H9 (cell line): ENCODE results near the gene COMMD10. TPM values are rescaled to one million over a fixed set of nuclear protein-coding genes. Genes with fewer than 3 reads are reported as not detected.

Source experiments
- DNase-seq: peaks from one replicate; pipeline ENCODE4 v3.0.0-alpha.2; 2017
- H2AFZ ChIP-seq: one replicate; pipeline ENCODE4 v1.6.1; 2013; ENCODE audit warnings: mild to moderate bottlenecking, low read length, control low read depth, moderate library complexity
- H2AK5ac ChIP-seq: 2 replicates; pipeline ENCODE4 v1.6.1; 2013; ENCODE audit warnings: low read length, control low read depth, mixed read lengths; ENCODE audit not compliant: insufficient read length
- H2BK120ac ChIP-seq: one replicate; pipeline ENCODE4 v1.6.1; 2013; ENCODE audit warnings: low read depth, mild to moderate bottlenecking, low read length, control low read depth, inconsistent platforms; ENCODE audit not compliant: poor library complexity, severe bottlenecking
- H2BK12ac ChIP-seq: 2 replicates; pipeline ENCODE4 v1.6.1; 2013; ENCODE audit warnings: low read length, control low read depth, mixed read lengths, low read depth; ENCODE audit not compliant: insufficient read length
- H2BK15ac ChIP-seq: 2 replicates; pipeline ENCODE4 v1.6.1; 2013; ENCODE audit warnings: low read depth, low read length, control low read depth
- H2BK20ac ChIP-seq: one replicate; pipeline ENCODE4 v1.6.1; 2013; ENCODE audit warnings: low read depth, mild to moderate bottlenecking, low read length, control low read depth, inconsistent platforms; ENCODE audit not compliant: poor library complexity, severe bottlenecking
- H2BK5ac ChIP-seq: 2 replicates; pipeline ENCODE4 v1.6.1; 2013; ENCODE audit warnings: low read length, control low read depth, mixed read lengths; ENCODE audit not compliant: insufficient read length
- H3K14ac ChIP-seq: 2 replicates; pipeline ENCODE4 v1.6.1; 2013; ENCODE audit warnings: low read length, control low read depth; ENCODE audit not compliant: insufficient read depth
- H3K18ac ChIP-seq: 2 replicates; pipeline ENCODE4 v1.6.1; 2013; ENCODE audit warnings: low read depth, mild to moderate bottlenecking, mixed read lengths, low read length, control low read depth; ENCODE audit not compliant: insufficient read length
- H3K23ac ChIP-seq: 2 replicates; pipeline ENCODE4 v1.6.1; 2013; ENCODE audit warnings: low read length, control low read depth, mixed read lengths, low read depth; ENCODE audit not compliant: insufficient read length
- H3K23me2 ChIP-seq: 2 replicates; pipeline ENCODE4 v1.6.1; 2013; ENCODE audit warnings: low read depth, mild to moderate bottlenecking, mixed read lengths, low read length, control low read depth; ENCODE audit not compliant: insufficient read length, poor library complexity, severe bottlenecking
- H3K27ac ChIP-seq: 2 replicates; pipeline ENCODE4 v1.5.1; 2013; ENCODE audit warnings: low read length, control low read depth, mixed read lengths, low read depth; ENCODE audit not compliant: insufficient read length
- H3K27me3 ChIP-seq: 2 replicates; pipeline ENCODE4 v1.6.1; 2013; ENCODE audit warnings: low read length, control low read depth, inconsistent platforms; ENCODE audit not compliant: insufficient read depth
- H3K4ac ChIP-seq: 2 replicates; pipeline ENCODE4 v1.6.1; 2013; ENCODE audit warnings: low read depth, mild to moderate bottlenecking, control low read depth, inconsistent platforms, low read length, moderate library complexity
- H3K4me1 ChIP-seq: 2 replicates; pipeline ENCODE4 v1.6.1; 2013; ENCODE audit warnings: low read length, control low read depth, inconsistent platforms; ENCODE audit not compliant: insufficient read depth
- H3K4me2 ChIP-seq: 2 replicates; pipeline ENCODE4 v1.6.1; 2013; ENCODE audit warnings: low read length, control low read depth, mixed read lengths; ENCODE audit not compliant: insufficient read length, insufficient read depth
- H3K56ac ChIP-seq: 2 replicates; pipeline ENCODE4 v1.6.1; 2013; ENCODE audit warnings: low read depth, mild to moderate bottlenecking, mixed read lengths, low read length, control low read depth; ENCODE audit not compliant: insufficient read length
- H3K79me1 ChIP-seq: 2 replicates; pipeline ENCODE4 v1.6.1; 2013; ENCODE audit warnings: low read depth, mild to moderate bottlenecking, moderate library complexity, low read length, control low read depth, inconsistent platforms; ENCODE audit not compliant: insufficient read depth, poor library complexity, severe bottlenecking
- H3K79me2 ChIP-seq: 2 replicates; pipeline ENCODE4 v1.6.1; 2013; ENCODE audit warnings: low read length, control low read depth, inconsistent platforms; ENCODE audit not compliant: insufficient read depth
- H3K9ac ChIP-seq: 2 replicates; pipeline ENCODE4 v1.6.1; 2013; ENCODE audit warnings: low read length, control low read depth, mixed read lengths; ENCODE audit not compliant: insufficient read length; ENCODE audit errors: extremely low read depth
- H3K9me3 ChIP-seq: one replicate; pipeline ENCODE4 v1.6.1; 2013; ENCODE audit warnings: low read depth, low read length, inconsistent platforms; ENCODE audit not compliant: control insufficient read depth
- H3T11ph ChIP-seq: one replicate; pipeline ENCODE4 v1.6.1; 2013; ENCODE audit warnings: mild to moderate bottlenecking, low read length, control low read depth, inconsistent platforms
- H4K20me1 ChIP-seq: one replicate; pipeline ENCODE4 v1.6.1; 2013; ENCODE audit not compliant: control insufficient read depth, insufficient read length, insufficient read depth
- H4K5ac ChIP-seq: 2 replicates; pipeline ENCODE4 v1.6.1; 2013; ENCODE audit warnings: low read depth, mild to moderate bottlenecking, mixed read lengths, low read length, control low read depth; ENCODE audit not compliant: insufficient read length
- H4K8ac ChIP-seq: replicated peaks from 2 replicates; pipeline ENCODE4 v1.6.1; 2013; ENCODE audit warnings: low read length, control low read depth, mixed read lengths, low read depth; ENCODE audit not compliant: insufficient read length
- H4K91ac ChIP-seq: 2 replicates; pipeline ENCODE4 v1.6.1; 2013; ENCODE audit warnings: low read depth, mild to moderate bottlenecking, moderate library complexity, mixed read lengths, low read length, control low read depth; ENCODE audit not compliant: insufficient read length
- H3K27ac Mint-ChIP-seq, 3 experiments: 2 replicates in 2 of 3; 3 replicates in 1 of 3; pipeline ENCODE4 v1.8.0; 2020 to 2021; ENCODE audit warnings: mixed read lengths in 3 of 3, mild to moderate bottlenecking in 1 of 3, moderate library complexity in 1 of 3
- H3K27me3 Mint-ChIP-seq: 2 replicates; pipeline ENCODE4 v1.8.0; 2021; ENCODE audit warnings: low read depth, mild to moderate bottlenecking, moderate library complexity, mixed read lengths
- H3K36me3 Mint-ChIP-seq, 3 experiments: 2 replicates in 2 of 3; 3 replicates in 1 of 3; pipeline ENCODE4 v1.8.0; 2020 to 2021; ENCODE audit warnings: low read depth in 3 of 3, mixed read lengths in 3 of 3; ENCODE audit not compliant: insufficient read depth in 1 of 3
- H3K4me1 Mint-ChIP-seq, 2 experiments: 2 replicates each; pipeline ENCODE4 v1.8.0; 2020; ENCODE audit warnings: mixed read lengths in 2 of 2
- H3K4me3 Mint-ChIP-seq, 2 experiments: 2 replicates in 1 of 2; 3 replicates in 1 of 2; pipeline ENCODE4 v1.8.0; 2020 to 2021; ENCODE audit warnings: mild to moderate bottlenecking in 2 of 2, mixed read lengths in 2 of 2, moderate library complexity in 1 of 2
- H3K9me3 Mint-ChIP-seq, 2 experiments: 2 replicates in 1 of 2; 3 replicates in 1 of 2; pipeline ENCODE4 v1.8.0; 2020; ENCODE audit warnings: mild to moderate bottlenecking in 2 of 2, mixed read lengths in 2 of 2, moderate library complexity in 1 of 2
- CTCF ChIP-seq: fragments of 200-600 bp; sonication (generic); conservative IDR thresholded peaks from 3 replicates; pipeline ENCODE4 v1.8.0; 2021; ENCODE audit warnings: antibody characterized with exemption, mild to moderate bottlenecking
- WGBS: extraction: QIAGEN DNeasy Blood & Tissue Kit; methylation state at CpG from one replicate; pipeline ENCODE4 v1.1.7; 2013; ENCODE audit warnings: missing lambda C conversion rate, low lambda C conversion rate, mixed read lengths; ENCODE audit not compliant: insufficient read length; ENCODE audit errors: extremely low coverage; 5-methylcytosine and 5-hydroxymethylcytosine counted together
- total RNA-seq: library from RNA; stranded (reverse); gene quantifications from 2 replicates; pipeline ENCODE4 v1.2.1, GENCODE V29; 2021

Gene COMMD10
- total RNA-seq, 1 experiment from 2014 or later: 33.9 TPM

DNA sequence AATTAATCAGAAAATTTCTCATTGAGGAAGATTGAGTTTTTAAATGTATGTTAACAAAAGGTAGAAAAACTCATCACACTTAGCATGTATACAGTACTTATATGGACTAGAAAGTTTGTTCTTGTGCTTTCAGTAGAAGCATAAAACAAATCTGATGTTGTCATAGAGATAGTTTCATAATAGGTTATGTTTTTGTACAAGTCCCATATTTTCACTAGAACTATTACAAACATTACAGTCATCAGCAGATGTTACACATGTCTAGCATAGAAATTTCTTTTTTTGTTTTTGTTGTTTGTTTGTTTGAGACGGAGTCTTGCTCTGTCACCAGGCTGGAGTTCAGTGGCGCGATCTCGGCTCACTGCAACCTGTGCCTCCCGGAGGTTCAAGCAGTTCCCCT, 131.4 kb downstream of the COMMD10 start:
- H4K5ac ChIP-seq: no peak overlapping the region
- H3K9ac ChIP-seq: no peak overlapping the region
- no peak overlapping the region for H4K8ac ChIP-seq
- no CpG with 5 or more reads among the region's 5 CpGs for WGBS
- no peaks in the 10 kb centered on the region for H3K9me3 Mint-ChIP-seq
- no peak overlapping the region for H3K23ac ChIP-seq
- H3K4me3 Mint-ChIP-seq: no peak overlapping the region
- H3K56ac ChIP-seq: no peak overlapping the region
- H3K27ac Mint-ChIP-seq: no peak overlapping the region
- no peaks in the 10 kb centered on the region for H3K27me3 ChIP-seq
- no peak overlapping the region for H2BK15ac ChIP-seq
- DNase-seq: no peak
- no peak overlapping the region for H3K4me2 ChIP-seq
- no peak overlapping the region for H4K91ac ChIP-seq
- H2BK120ac ChIP-seq: no peak overlapping the region
- no peak overlapping the region for H2BK20ac ChIP-seq
- H3K79me1 ChIP-seq: no peaks in the 10 kb centered on the region
- H3K4me1 ChIP-seq: no peaks in the 10 kb centered on the region
- H3K4me1 Mint-ChIP-seq: peaks cover 7% of the 10 kb centered on the region in 2 experiments
- no peak overlapping the region for H2AFZ ChIP-seq
- TF ChIP-seq CTCF: no peak
- H2AK5ac ChIP-seq: no peak overlapping the region
- H3K9me3 ChIP-seq: no peaks in the 10 kb centered on the region
- H4K20me1 ChIP-seq: no peaks in the 10 kb centered on the region
- no peaks in the 10 kb centered on the region for H3K23me2 ChIP-seq
- H3K18ac ChIP-seq: no peak overlapping the region
- no peak overlapping the region for H2BK12ac ChIP-seq
- no peak overlapping the region for H3K4ac ChIP-seq
- no peaks in the 10 kb centered on the region for H3K27me3 Mint-ChIP-seq
- H3K14ac ChIP-seq: no peak overlapping the region
- no peaks in the 10 kb centered on the region; a peak in 1 of 7 replicates for H3K36me3 Mint-ChIP-seq
- H3K27ac ChIP-seq: no peak overlapping the region
- no peaks in the 10 kb centered on the region for H3K79me2 ChIP-seq
- no peak overlapping the region for H2BK5ac ChIP-seq
- H3T11ph ChIP-seq: no peak overlapping the region
